ENCODE data around the gene LRG1. TPM values are rescaled to one million over a fixed set of nuclear protein-coding genes. Genes with fewer than 3 reads are reported as not detected.

Gene LRG1
- total RNA-seq, 1 donor = not detected

DNA sequence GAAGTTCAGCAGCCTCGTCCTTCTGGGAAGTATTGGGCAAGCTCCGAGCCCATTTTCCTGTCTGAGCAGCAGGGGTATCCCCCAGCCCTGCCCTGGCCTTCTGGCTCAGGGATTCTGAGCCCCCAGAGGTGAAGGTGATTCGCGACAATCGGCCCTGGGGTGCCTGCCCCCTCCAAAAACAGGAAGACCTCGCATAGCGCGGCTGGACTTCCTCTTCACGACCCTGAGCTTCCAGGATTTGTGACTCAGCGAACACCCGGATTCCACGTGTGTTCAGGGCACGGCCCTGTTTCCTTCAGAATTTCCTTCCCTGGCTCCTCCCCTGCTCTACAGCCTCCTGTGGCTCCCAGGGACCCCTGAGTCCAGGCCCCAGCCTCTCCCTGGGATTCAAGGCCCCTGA, 19.7 kb upstream of the LRG1 start, which contains the start of gene SEMA6B:
Gene SEMA6B (minus strand): TSS at position 116 of the 400 bp plus-strand sequence. CDS start 1,227 bp downstream, outside the sequence.
- Histone ChIP-seq H3K27ac (ENCODE audit: low read depth, low read length) (no peak within 1 kb of the TSS), H3K4me3 (ENCODE audit: insufficient read depth, low read length) (no peak within 1 kb of the TSS), H4K20me1 (ENCODE audit: insufficient read depth, low read length) (no peaks in the 10 kb centered on the region)

GRCh38 chr19:4557971-4558941, 18.4 kb upstream of the LRG1 start:
- DNase-seq (ENCODE audit: insufficient read length, low spot score, missing footprints) = peak; percentile 96
- Histone ChIP-seq H2AFZ (ENCODE audit: low read length) (no peak overlapping the region), H3K9me3 (ENCODE audit: low read depth, low read length) (no peaks in the 10 kb centered on the region), H3K27me3 (ENCODE audit: insufficient read depth, low read length) (no peaks in the 10 kb centered on the region), H3K36me3 (ENCODE audit: insufficient read depth, low read length) (no peaks in the 10 kb centered on the region), H3K4me2 (ENCODE audit: insufficient read depth, low read length) (no peak overlapping the region), H4K20me1 (ENCODE audit: insufficient read depth, low read length) (no peaks in the 10 kb centered on the region), H3K4me3 (ENCODE audit: insufficient read depth, low read length) (no peak overlapping the region), H3K79me2 (ENCODE audit: insufficient read depth, low read length) (no peaks in the 10 kb centered on the region), H3K27ac (ENCODE audit: low read depth, low read length) (no peak overlapping the region), H3K4me1 (ENCODE audit: insufficient read depth, low read length) (no peaks in the 10 kb centered on the region)
- TF ChIP-seq CTCF (IDR thresholded peaks at IDR 0.05; ENCODE audit: extremely low read depth, low read depth, low read length) = peak; percentile 84

More for the DNA sequence above, 19.7 kb upstream of the LRG1 start, which contains the start of gene SEMA6B:
- H3K79me2 ChIP-seq (ENCODE audit: insufficient read depth, low read length) = no peaks in the 10 kb centered on the region
- H3K36me3 ChIP-seq (ENCODE audit: insufficient read depth, low read length) = no peaks in the 10 kb centered on the region
- no peak for DNase-seq (ENCODE audit: insufficient read length, low spot score, missing footprints)
- TF ChIP-seq CTCF (IDR thresholded peaks at IDR 0.05; ENCODE audit: extremely low read depth, low read depth, low read length) = no peak
- no peak within 1 kb of the TSS for H2AFZ ChIP-seq (ENCODE audit: low read length)
- no peaks in the 10 kb centered on the region for H3K4me1 ChIP-seq (ENCODE audit: insufficient read depth, low read length)
- no peaks in the 10 kb centered on the region for H3K27me3 ChIP-seq (ENCODE audit: insufficient read depth, low read length)
- H3K4me2 ChIP-seq (ENCODE audit: insufficient read depth, low read length) = no peak within 1 kb of the TSS
- no peaks in the 10 kb centered on the region for H3K9me3 ChIP-seq (ENCODE audit: low read depth, low read length)

- no peaks in the 10 kb centered on the region for H4K20me1 ChIP-seq (ENCODE audit: insufficient read depth, low read length)
- H3K79me2 ChIP-seq (ENCODE audit: insufficient read depth, low read length) = no peaks in the 10 kb centered on the region
- no peaks in the 10 kb centered on the region for H3K9me3 ChIP-seq (ENCODE audit: low read depth, low read length)
- H3K27ac ChIP-seq (ENCODE audit: low read depth, low read length) = no peak overlapping the region
- H3K27me3 ChIP-seq (ENCODE audit: insufficient read depth, low read length) = no peaks in the 10 kb centered on the region
- no peak overlapping the region for H2AFZ ChIP-seq (ENCODE audit: low read length)
- H3K4me3 ChIP-seq (ENCODE audit: insufficient read depth, low read length) = no peak overlapping the region
- no peak for TF ChIP-seq CTCF (IDR thresholded peaks at IDR 0.05; ENCODE audit: extremely low read depth, low read depth, low read length)
- no peak overlapping the region for H3K4me2 ChIP-seq (ENCODE audit: insufficient read depth, low read length)
- no peaks in the 10 kb centered on the region for H3K36me3 ChIP-seq (ENCODE audit: insufficient read depth, low read length)
- H3K4me1 ChIP-seq (ENCODE audit: insufficient read depth, low read length) = no peaks in the 10 kb centered on the region
- DNase-seq (ENCODE audit: insufficient read length, low spot score, missing footprints) = no peak
These were observed 17.5 kb upstream of the LRG1 start for GRCh38 chr19:4557144-4557970.
